ENCODE data around the gene OOSP4A. TPM values are rescaled to one million over a fixed set of nuclear protein-coding genes. Genes with fewer than 3 reads are reported as not detected.

Gene OOSP4A
- total and polyA plus RNA-seq, 10 of the 15 experiments (the other 5 are each of a cell fraction or from before 2014, with no cell fraction given) = not detected

- TF ChIP-seq, protein P1, sequence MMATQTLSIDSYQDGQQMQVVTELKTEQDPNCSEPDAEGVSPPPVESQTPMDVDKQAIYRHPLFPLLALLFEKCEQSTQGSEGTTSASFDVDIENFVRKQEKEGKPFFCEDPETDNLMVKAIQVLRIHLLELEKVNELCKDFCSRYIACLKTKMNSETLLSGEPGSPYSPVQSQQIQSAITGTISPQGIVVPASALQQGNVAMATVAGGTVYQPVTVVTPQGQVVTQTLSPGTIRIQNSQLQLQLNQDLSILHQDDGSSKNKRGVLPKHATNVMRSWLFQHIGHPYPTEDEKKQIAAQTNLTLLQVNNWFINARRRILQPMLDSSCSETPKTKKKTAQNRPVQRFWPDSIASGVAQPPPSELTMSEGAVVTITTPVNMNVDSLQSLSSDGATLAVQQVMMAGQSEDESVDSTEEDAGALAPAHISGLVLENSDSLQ (IDR thresholded peaks at IDR 0.05) = no peak
- TF ChIP-seq RELA (IDR thresholded peaks at IDR 0.05; ENCODE audit: borderline replicate concordance, partially characterized antibody) = no peak
- TF ChIP-seq RBBP5 (conservative IDR thresholded peaks at IDR 0.05) = no peak
- no peak for TF ChIP-seq NFYB (IDR thresholded peaks at IDR 0.05; ENCODE audit: insufficient read depth, low read depth, low read length)
- no peak for TF ChIP-seq SIN3A (IDR thresholded peaks at IDR 0.05; ENCODE audit: low read depth, low read length)
- no peak for TF ChIP-seq MTA2 (IDR thresholded peaks at IDR 0.05; ENCODE audit: low read depth)
- no peak for TF ChIP-seq MYC (IDR thresholded peaks at IDR 0.05; ENCODE audit: insufficient read depth, insufficient read length, insufficient replicate concordance, low read length, severe bottlenecking)
- no peak for TF ChIP-seq ETV6 (conservative IDR thresholded peaks at IDR 0.05 in 1 of 2, IDR thresholded peaks at IDR 0.05 in 1 of 2; ENCODE audit: borderline replicate concordance in 1 of 2, low read depth in 1 of 2)
- TF ChIP-seq CBX3 (IDR thresholded peaks at IDR 0.05; ENCODE audit: borderline replicate concordance, low read depth) = no peak
- TF ChIP-seq BHLHE40 (IDR thresholded peaks at IDR 0.05; ENCODE audit: borderline replicate concordance in 1 of 2, low read depth in 2 of 2, low read length in 1 of 2) = no peak
- TF ChIP-seq, protein P2, sequence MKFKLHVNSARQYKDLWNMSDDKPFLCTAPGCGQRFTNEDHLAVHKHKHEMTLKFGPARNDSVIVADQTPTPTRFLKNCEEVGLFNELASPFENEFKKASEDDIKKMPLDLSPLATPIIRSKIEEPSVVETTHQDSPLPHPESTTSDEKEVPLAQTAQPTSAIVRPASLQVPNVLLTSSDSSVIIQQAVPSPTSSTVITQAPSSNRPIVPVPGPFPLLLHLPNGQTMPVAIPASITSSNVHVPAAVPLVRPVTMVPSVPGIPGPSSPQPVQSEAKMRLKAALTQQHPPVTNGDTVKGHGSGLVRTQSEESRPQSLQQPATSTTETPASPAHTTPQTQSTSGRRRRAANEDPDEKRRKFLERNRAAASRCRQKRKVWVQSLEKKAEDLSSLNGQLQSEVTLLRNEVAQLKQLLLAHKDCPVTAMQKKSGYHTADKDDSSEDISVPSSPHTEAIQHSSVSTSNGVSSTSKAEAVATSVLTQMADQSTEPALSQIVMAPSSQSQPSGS (IDR thresholded peaks at IDR 0.05; ENCODE audit: low read length) = no peak
- TF ChIP-seq CEBPZ (IDR thresholded peaks at IDR 0.05; ENCODE audit: low read depth, low read length) = no peak
Observed at GRCh38 chr11:59973097-59973496, 9.3 kb downstream of the OOSP4A start (continued).

Measured in GM12878 (cell line).